Measurements from ENCODE around the gene MYO7A.

MYO7A gene

GRCh38 chr11:77083566-77084245 is 44.3 kb upstream of the MYO7A start:
- peaks cover 10% of the 10 kb centered on the region for H3K4me1 ChIP-seq (ENCODE audit: control insufficient read depth, low read length)
- H3K4me3 ChIP-seq (ENCODE audit: low read length), result no peak overlapping the region
- no peaks in the 10 kb centered on the region for H3K27me3 ChIP-seq (ENCODE audit: control insufficient read depth, low read length)
- no peaks in the 10 kb centered on the region for H3F3A ChIP-seq (ENCODE audit: control insufficient read depth, insufficient read depth)
- H3K27ac ChIP-seq (ENCODE audit: low read depth, low read length), result no peak overlapping the region
- no peaks in the 10 kb centered on the region for H3K36me3 ChIP-seq (ENCODE audit: control insufficient read depth, low read length)
- no peak overlapping the region for H3K4me2 ChIP-seq (ENCODE audit: low read length)
- no peaks in the 10 kb centered on the region for H3K79me2 ChIP-seq (ENCODE audit: control insufficient read depth, low read length)
- no peaks in the 10 kb centered on the region for H3K9me3 ChIP-seq (ENCODE audit: control insufficient read depth, insufficient read depth, low read length)
- H4K20me1 ChIP-seq (ENCODE audit: control insufficient read depth, insufficient read depth, low read depth, low read length), result no peaks in the 10 kb centered on the region
- no peak for TF ChIP-seq EZH2phosphoT487 (IDR thresholded peaks at IDR 0.05; ENCODE audit: borderline replicate concordance, low read length)
- TF ChIP-seq, protein P1, sequence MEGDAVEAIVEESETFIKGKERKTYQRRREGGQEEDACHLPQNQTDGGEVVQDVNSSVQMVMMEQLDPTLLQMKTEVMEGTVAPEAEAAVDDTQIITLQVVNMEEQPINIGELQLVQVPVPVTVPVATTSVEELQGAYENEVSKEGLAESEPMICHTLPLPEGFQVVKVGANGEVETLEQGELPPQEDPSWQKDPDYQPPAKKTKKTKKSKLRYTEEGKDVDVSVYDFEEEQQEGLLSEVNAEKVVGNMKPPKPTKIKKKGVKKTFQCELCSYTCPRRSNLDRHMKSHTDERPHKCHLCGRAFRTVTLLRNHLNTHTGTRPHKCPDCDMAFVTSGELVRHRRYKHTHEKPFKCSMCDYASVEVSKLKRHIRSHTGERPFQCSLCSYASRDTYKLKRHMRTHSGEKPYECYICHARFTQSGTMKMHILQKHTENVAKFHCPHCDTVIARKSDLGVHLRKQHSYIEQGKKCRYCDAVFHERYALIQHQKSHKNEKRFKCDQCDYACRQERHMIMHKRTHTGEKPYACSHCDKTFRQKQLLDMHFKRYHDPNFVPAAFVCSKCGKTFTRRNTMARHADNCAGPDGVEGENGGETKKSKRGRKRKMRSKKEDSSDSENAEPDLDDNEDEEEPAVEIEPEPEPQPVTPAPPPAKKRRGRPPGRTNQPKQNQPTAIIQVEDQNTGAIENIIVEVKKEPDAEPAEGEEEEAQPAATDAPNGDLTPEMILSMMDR (IDR thresholded peaks at IDR 0.05; ENCODE audit: low read depth, low read length, poor library complexity, severe bottlenecking), result no peak
- H3K9me2 ChIP-seq (replicated peaks; ENCODE audit: control insufficient read depth, low read length), result no peaks in the 10 kb centered on the region

GRCh38 chr11:77084581-77085191 is 43.4 kb upstream of the MYO7A start:
- Histone ChIP-seq H3K4me2 (ENCODE audit: low read length) (no peak overlapping the region), H3K4me3 (ENCODE audit: low read length) (no peak overlapping the region), H3K4me1 (ENCODE audit: control insufficient read depth, low read length) (peaks cover 8% of the 10 kb centered on the region), H3K9me2 (replicated peaks; ENCODE audit: control insufficient read depth, low read length) (no peaks in the 10 kb centered on the region), H3K79me2 (ENCODE audit: control insufficient read depth, low read length) (no peaks in the 10 kb centered on the region), H3K27me3 (ENCODE audit: control insufficient read depth, low read length) (no peaks in the 10 kb centered on the region), H3K36me3 (ENCODE audit: control insufficient read depth, low read length) (no peaks in the 10 kb centered on the region), H3K9me3 (ENCODE audit: control insufficient read depth, insufficient read depth, low read length) (no peaks in the 10 kb centered on the region), H4K20me1 (ENCODE audit: control insufficient read depth, insufficient read depth, low read depth, low read length) (no peaks in the 10 kb centered on the region), H3F3A (ENCODE audit: control insufficient read depth, insufficient read depth) (no peaks in the 10 kb centered on the region), H3K27ac (ENCODE audit: low read depth, low read length) (no peak overlapping the region)
- TF ChIP-seq EZH2phosphoT487 (IDR thresholded peaks at IDR 0.05; ENCODE audit: borderline replicate concordance, low read length), result no peak
- TF ChIP-seq, protein P1 (IDR thresholded peaks at IDR 0.05; ENCODE audit: low read depth, low read length, poor library complexity, severe bottlenecking), result no peak

GRCh38 chr11:77085652-77086051 is 42.4 kb upstream of the MYO7A start:
- H3K27ac ChIP-seq (ENCODE audit: low read depth, low read length), result no peak overlapping the region
- no peaks in the 10 kb centered on the region for H3F3A ChIP-seq (ENCODE audit: control insufficient read depth, insufficient read depth)
- TF ChIP-seq, protein P1 (IDR thresholded peaks at IDR 0.05; ENCODE audit: low read depth, low read length, poor library complexity, severe bottlenecking), result no peak
- no peak for TF ChIP-seq EZH2phosphoT487 (IDR thresholded peaks at IDR 0.05; ENCODE audit: borderline replicate concordance, low read length)
- no peaks in the 10 kb centered on the region for H3K36me3 ChIP-seq (ENCODE audit: control insufficient read depth, low read length)
- no peaks in the 10 kb centered on the region for H3K9me3 ChIP-seq (ENCODE audit: control insufficient read depth, insufficient read depth, low read length)
- H3K4me3 ChIP-seq (ENCODE audit: low read length), result no peak overlapping the region
- no peaks in the 10 kb centered on the region for H4K20me1 ChIP-seq (ENCODE audit: control insufficient read depth, insufficient read depth, low read depth, low read length)
- no peak overlapping the region for H3K4me2 ChIP-seq (ENCODE audit: low read length)
- H3K27me3 ChIP-seq (ENCODE audit: control insufficient read depth, low read length), result no peaks in the 10 kb centered on the region
- H3K9me2 ChIP-seq (replicated peaks; ENCODE audit: control insufficient read depth, low read length), result no peaks in the 10 kb centered on the region
- no peaks in the 10 kb centered on the region for H3K4me1 ChIP-seq (ENCODE audit: control insufficient read depth, low read length)
- no peaks in the 10 kb centered on the region for H3K79me2 ChIP-seq (ENCODE audit: control insufficient read depth, low read length)
